ENCODE measurements around the gene MPPED2.

MPPED2 gene

DNA sequence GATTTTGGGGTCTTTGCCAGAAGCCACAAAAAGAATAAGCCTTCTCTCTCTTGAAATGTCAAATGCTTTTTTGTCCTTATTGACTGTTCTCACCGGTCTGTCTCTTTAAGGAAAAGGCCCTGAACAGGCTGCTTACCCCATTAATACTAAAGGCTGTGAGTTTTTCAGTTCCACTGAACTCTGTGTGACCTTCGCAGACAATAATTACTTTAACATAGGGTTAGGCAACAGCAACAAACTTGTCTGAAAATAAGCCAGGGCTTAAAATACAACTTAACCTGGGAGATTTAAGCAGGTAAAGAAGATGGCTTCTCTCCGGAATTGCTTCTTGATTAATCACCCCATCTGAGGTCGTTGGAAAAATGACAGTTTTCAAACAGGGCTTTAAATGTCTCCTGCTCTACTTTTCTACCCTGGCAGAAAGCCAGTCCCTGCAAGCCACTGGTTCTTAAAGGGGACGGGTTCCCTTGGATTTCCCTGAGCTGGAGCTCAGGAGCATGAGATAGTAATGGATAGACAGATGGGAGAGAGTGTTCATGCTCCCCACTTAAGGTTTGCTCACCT is 193.8 kb downstream of the MPPED2 start:
- TF ChIP-seq, protein P1, sequence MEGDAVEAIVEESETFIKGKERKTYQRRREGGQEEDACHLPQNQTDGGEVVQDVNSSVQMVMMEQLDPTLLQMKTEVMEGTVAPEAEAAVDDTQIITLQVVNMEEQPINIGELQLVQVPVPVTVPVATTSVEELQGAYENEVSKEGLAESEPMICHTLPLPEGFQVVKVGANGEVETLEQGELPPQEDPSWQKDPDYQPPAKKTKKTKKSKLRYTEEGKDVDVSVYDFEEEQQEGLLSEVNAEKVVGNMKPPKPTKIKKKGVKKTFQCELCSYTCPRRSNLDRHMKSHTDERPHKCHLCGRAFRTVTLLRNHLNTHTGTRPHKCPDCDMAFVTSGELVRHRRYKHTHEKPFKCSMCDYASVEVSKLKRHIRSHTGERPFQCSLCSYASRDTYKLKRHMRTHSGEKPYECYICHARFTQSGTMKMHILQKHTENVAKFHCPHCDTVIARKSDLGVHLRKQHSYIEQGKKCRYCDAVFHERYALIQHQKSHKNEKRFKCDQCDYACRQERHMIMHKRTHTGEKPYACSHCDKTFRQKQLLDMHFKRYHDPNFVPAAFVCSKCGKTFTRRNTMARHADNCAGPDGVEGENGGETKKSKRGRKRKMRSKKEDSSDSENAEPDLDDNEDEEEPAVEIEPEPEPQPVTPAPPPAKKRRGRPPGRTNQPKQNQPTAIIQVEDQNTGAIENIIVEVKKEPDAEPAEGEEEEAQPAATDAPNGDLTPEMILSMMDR (IDR thresholded peaks at IDR 0.05) = no peak
- Histone ChIP-seq H3K36me3 (ENCODE audit: control insufficient read depth, insufficient read depth, low read length) (no peaks in the 10 kb centered on the region), H3K9ac (no peak overlapping the region), H3K79me2 (no peaks in the 10 kb centered on the region), H3K27me3 (ENCODE audit: control insufficient read depth, insufficient read depth, low read length) (no peaks in the 10 kb centered on the region), H2AFZ (peak overlapping the region; percentile 29), H3K27ac (no peak overlapping the region), H3K4me2 (ENCODE audit: low read length) (no peak overlapping the region), H3K4me1 (peaks cover 5% of the 10 kb centered on the region), H3K4me3 (ENCODE audit: low read depth, low read length) (no peak overlapping the region), H3K9me3 (ENCODE audit: control insufficient read depth, low read length) (no peaks in the 10 kb centered on the region)

DNA sequence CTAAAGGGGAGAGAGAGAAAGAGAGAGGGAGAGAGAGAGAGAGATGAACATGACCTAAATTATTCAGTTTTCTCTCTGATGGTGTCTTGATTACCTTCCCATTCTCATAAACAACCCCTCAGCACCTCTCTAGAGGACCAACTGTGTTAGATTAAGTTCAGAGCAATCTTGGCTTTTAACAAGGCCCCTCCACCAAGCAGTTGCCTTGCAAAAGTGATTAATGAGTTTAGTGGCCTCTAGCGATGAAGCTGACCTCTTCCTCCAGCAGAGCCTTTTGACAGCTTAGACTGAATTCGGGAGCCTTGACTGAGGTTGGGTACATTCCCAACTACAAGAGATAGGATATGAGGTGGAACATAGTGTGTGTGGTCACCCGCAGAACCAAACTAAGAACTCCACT is 197.2 kb downstream of the MPPED2 start:
- TF ChIP-seq, protein P1 (IDR thresholded peaks at IDR 0.05) = no peak
- Histone ChIP-seq H3K27me3 (ENCODE audit: control insufficient read depth, insufficient read depth, low read length) (no peaks in the 10 kb centered on the region), H3K4me3 (ENCODE audit: low read depth, low read length) (no peak overlapping the region), H3K79me2 (no peaks in the 10 kb centered on the region), H2AFZ (no peak overlapping the region), H3K4me1 (peaks cover 5% of the 10 kb centered on the region), H3K9me3 (ENCODE audit: control insufficient read depth, low read length) (no peaks in the 10 kb centered on the region), H3K36me3 (ENCODE audit: control insufficient read depth, insufficient read depth, low read length) (no peaks in the 10 kb centered on the region), H3K4me2 (ENCODE audit: low read length) (no peak overlapping the region), H3K27ac (no peak overlapping the region), H3K9ac (no peak overlapping the region)

DNA sequence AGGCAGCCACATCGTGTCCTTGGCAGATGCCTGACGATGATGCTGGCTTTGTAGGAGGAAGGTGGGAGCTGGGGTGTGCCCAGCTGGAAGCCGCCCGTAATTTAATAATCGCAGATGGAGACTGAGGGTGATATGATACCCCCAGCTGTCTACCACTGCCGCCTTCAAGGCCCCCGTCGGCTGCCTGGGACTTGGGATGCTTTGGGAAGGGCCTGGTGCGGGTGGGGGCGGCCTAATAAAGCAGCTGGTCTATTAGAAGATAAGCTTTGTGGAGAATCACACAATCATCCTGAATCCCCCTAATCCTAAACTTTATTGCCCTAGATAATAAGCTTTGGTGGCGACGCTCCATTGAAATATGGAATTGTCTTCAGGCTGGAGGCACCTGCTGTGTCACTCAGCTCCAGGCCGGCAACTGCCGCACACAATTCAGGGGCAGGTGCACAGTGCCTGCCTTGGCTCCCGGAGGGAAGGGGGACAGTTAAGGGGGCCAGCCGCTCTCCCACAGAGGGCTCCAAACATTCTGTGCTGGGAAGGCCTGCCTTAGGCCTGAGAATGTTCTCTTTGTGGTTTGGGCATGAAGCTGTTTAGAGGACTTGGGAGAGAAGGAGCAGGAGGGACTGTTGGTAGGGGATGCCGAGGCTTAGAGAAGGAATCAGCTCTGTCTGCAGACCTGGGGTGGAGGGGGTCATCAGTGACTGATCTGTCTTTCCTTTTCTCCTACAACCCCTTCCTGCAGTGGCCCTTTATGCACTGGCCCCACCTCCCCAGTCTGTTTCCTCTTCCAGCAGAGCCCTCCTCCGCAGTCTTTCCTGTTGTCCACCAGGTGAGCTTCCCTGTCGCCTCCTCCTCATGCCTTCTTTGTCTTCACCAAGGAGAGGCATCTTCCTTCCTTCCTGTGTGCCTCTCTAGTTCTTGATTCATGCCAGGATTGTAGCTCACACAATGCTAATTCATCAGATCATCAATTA is 198.0 kb downstream of the MPPED2 start:
- Histone ChIP-seq H3K4me2 (ENCODE audit: low read length) (no peak overlapping the region), H3K27ac (no peak overlapping the region), H3K27me3 (ENCODE audit: control insufficient read depth, insufficient read depth, low read length) (no peaks in the 10 kb centered on the region), H3K36me3 (ENCODE audit: control insufficient read depth, insufficient read depth, low read length) (no peaks in the 10 kb centered on the region), H3K79me2 (no peaks in the 10 kb centered on the region), H3K9ac (no peak overlapping the region), H3K4me1 (peaks cover 5% of the 10 kb centered on the region), H3K4me3 (ENCODE audit: low read depth, low read length) (no peak overlapping the region), H2AFZ (no peak overlapping the region), H3K9me3 (ENCODE audit: control insufficient read depth, low read length) (no peaks in the 10 kb centered on the region)
- TF ChIP-seq, protein P1 (IDR thresholded peaks at IDR 0.05) = no peak

DNA sequence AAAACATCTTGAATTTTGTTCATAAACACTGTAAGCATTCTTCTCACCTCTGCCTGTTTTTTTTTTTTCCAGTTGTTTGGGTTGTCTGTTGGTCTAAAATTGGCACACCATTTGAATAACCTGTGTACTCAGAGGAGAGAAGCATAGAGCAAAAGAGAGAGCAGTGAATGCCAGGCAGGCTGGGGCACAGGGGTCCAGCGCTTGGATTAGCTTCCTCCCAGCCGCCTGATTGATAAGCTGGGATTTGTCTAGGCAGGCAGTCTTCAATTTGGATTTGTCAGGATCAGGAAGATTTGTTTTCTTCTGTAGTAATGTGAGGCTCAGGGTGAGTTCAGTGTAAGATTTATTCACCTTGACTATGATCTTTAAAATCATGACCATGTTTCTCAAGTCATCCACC is 204.3 kb downstream of the MPPED2 start:
- TF ChIP-seq, protein P1 (IDR thresholded peaks at IDR 0.05) = no peak
- H2AFZ ChIP-seq = no peak overlapping the region
- no peak overlapping the region for H3K9ac ChIP-seq
- no peak overlapping the region for H3K4me3 ChIP-seq (ENCODE audit: low read depth, low read length)
- H3K27me3 ChIP-seq (ENCODE audit: control insufficient read depth, insufficient read depth, low read length) = no peaks in the 10 kb centered on the region
- no peaks in the 10 kb centered on the region for H3K9me3 ChIP-seq (ENCODE audit: control insufficient read depth, low read length)
- no peak overlapping the region for H3K27ac ChIP-seq
- no peaks in the 10 kb centered on the region for H3K36me3 ChIP-seq (ENCODE audit: control insufficient read depth, insufficient read depth, low read length)
- H3K79me2 ChIP-seq = no peaks in the 10 kb centered on the region
- H3K4me2 ChIP-seq (ENCODE audit: low read length) = no peak overlapping the region
- H3K4me1 ChIP-seq = no peaks in the 10 kb centered on the region

Data from parathyroid adenoma (tissue), 2 donors.